ENCODE data around the gene CLSTN2. TPM values are rescaled to one million over a fixed set of nuclear protein-coding genes. Genes with fewer than 3 reads are reported as not detected.

The CLSTN2 gene
- total RNA-seq, 1 donor = 7.3 TPM

- peak; percentile 12 for TF ChIP-seq CTCF (IDR thresholded peaks at IDR 0.05; ENCODE audit: insufficient read depth, low read depth, low read length)
- H3K4me3 ChIP-seq (ENCODE audit: low read depth, low read length) = no peak overlapping the region
- no peak for DNase-seq (ENCODE audit: low read depth)
Observed at GRCh38 chr3:140377644-140378043, 442.7 kb downstream of the CLSTN2 start.

- no peak overlapping the region for H3K4me3 ChIP-seq (ENCODE audit: low read depth, low read length)
- no peak for TF ChIP-seq CTCF (IDR thresholded peaks at IDR 0.05; ENCODE audit: insufficient read depth, low read depth, low read length)
- no peak for DNase-seq (ENCODE audit: low read depth)
Observed at GRCh38 chr3:140378571-140379340, 443.8 kb downstream of the CLSTN2 start.

GRCh38 chr3:140384028-140384771, 449.2 kb downstream of the CLSTN2 start:
- H3K4me3 ChIP-seq (ENCODE audit: low read depth, low read length) = no peak overlapping the region
- DNase-seq (ENCODE audit: low read depth) = no peak
- no peak for TF ChIP-seq CTCF (IDR thresholded peaks at IDR 0.05; ENCODE audit: insufficient read depth, low read depth, low read length)

GRCh38 chr3:140384876-140385275, 449.9 kb downstream of the CLSTN2 start:
- no peak for DNase-seq (ENCODE audit: low read depth)
- H3K4me3 ChIP-seq (ENCODE audit: low read depth, low read length) = no peak overlapping the region
- no peak for TF ChIP-seq CTCF (IDR thresholded peaks at IDR 0.05; ENCODE audit: insufficient read depth, low read depth, low read length)

GRCh38 chr3:140386357-140387100, 451.5 kb downstream of the CLSTN2 start:
- peak; percentile 35 for DNase-seq (ENCODE audit: low read depth)
- no peak overlapping the region for H3K4me3 ChIP-seq (ENCODE audit: low read depth, low read length)
- TF ChIP-seq CTCF (IDR thresholded peaks at IDR 0.05; ENCODE audit: insufficient read depth, low read depth, low read length) = no peak

- no peak for TF ChIP-seq CTCF (IDR thresholded peaks at IDR 0.05; ENCODE audit: insufficient read depth, low read depth, low read length)
- no peak overlapping the region for H3K4me3 ChIP-seq (ENCODE audit: low read depth, low read length)
- no peak for DNase-seq (ENCODE audit: low read depth)
Observed at GRCh38 chr3:140387244-140387643, 452.3 kb downstream of the CLSTN2 start.

Data from fibroblast of villous mesenchyme (primary cell).